NB4 (cell line): Measurements from ENCODE around the gene ENC1.

ENCODE experiments used
- MYC ChIP-seq: IDR thresholded peaks from 2 replicates; pipeline ENCODE4 v1.6.1; 2011; ENCODE audit warnings: low read depth, low read length
- POLR2A ChIP-seq: IDR thresholded peaks from 2 replicates; pipeline ENCODE4 v1.6.1; 2011; ENCODE audit warnings: mild to moderate bottlenecking; ENCODE audit not compliant: insufficient read length; ENCODE audit errors: extremely low read depth
- TF ChIP-seq, protein P1 (sequence below): IDR thresholded peaks from one replicate; pipeline ENCODE4 v1.5.1; 2012; ENCODE audit warnings: low read depth, low read length
- TF ChIP-seq, protein P2 (sequence below): IDR thresholded peaks from 2 replicates; pipeline ENCODE4 v1.6.1; 2011; ENCODE audit warnings: low read depth, low read length

DNA sequence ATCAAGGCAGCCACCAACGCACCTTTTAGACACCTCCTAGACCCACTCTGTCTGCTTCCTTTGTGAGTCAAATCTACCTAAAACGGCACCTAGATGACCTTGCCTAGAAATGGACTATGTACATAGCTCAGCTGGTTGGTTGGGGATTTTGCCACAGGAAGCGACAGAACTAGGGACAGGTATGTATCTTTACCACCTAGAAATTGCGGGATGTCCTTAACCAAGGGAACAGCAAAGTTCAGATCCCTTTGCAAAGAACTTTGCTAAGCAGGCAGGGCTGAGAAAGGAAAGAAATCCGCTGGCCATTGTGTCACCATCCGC lies 2.0 kb upstream of the ENC1 start:
- TF ChIP-seq, protein P1, sequence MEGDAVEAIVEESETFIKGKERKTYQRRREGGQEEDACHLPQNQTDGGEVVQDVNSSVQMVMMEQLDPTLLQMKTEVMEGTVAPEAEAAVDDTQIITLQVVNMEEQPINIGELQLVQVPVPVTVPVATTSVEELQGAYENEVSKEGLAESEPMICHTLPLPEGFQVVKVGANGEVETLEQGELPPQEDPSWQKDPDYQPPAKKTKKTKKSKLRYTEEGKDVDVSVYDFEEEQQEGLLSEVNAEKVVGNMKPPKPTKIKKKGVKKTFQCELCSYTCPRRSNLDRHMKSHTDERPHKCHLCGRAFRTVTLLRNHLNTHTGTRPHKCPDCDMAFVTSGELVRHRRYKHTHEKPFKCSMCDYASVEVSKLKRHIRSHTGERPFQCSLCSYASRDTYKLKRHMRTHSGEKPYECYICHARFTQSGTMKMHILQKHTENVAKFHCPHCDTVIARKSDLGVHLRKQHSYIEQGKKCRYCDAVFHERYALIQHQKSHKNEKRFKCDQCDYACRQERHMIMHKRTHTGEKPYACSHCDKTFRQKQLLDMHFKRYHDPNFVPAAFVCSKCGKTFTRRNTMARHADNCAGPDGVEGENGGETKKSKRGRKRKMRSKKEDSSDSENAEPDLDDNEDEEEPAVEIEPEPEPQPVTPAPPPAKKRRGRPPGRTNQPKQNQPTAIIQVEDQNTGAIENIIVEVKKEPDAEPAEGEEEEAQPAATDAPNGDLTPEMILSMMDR: no peak
- no peak for TF ChIP-seq POLR2A
- TF ChIP-seq MYC: no peak
- TF ChIP-seq, protein P2, sequence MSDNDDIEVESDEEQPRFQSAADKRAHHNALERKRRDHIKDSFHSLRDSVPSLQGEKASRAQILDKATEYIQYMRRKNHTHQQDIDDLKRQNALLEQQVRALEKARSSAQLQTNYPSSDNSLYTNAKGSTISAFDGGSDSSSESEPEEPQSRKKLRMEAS: no peak
